ENCODE measurements around the gene GRID2.

GRID2 gene

DNA sequence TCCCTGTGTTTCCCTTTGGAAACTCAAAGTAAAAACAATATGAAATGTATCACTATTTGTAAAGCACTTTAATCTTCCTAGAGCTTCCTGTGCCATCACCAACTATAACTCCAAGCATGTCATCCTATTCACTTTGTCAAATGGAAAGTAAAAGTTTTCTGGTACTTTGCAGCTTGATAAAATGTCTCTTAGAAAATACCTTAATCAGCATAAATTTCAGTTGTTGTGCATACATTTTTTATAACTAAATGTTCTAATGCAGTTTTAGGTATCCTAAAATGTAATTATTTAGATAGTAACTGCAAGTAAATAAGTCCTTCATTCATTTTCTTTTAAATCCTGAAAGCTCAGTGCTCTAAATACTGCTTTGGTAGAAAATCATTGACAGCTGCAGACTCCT lies 558.7 kb downstream of the GRID2 start:
- H3K9me3 Mint-ChIP-seq: peaks cover 16% of the 10 kb centered on the region
- no peaks in the 10 kb centered on the region for H3K4me1 Mint-ChIP-seq
- H3K27me3 Mint-ChIP-seq: no peaks in the 10 kb centered on the region
- ATAC-seq (no peak), DNase-seq (no peak)
- no peak overlapping the region for H3K27ac Mint-ChIP-seq
- H3K36me3 Mint-ChIP-seq (ENCODE audit: low read depth): no peaks in the 10 kb centered on the region
- H3K4me3 Mint-ChIP-seq: no peak overlapping the region

DNA sequence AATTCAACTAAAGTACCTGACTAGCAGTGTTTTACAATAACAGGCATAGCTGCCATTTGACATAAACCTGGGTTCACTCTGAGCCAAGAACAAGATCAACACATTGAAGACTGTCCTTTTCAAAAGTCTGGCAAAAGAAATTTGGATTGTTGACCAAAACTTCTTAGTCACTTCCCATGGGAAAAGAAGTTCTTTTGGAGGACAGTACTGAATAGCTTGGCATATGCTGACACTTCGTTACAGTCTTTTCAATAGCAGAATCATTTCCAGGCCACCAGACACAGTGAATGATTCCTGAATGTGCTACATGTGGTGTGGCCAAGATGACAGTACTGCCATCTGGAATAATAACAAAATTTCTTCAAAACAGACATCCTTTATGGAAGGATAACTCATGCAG lies 560.3 kb downstream of the GRID2 start:
- ATAC-seq (no peak), DNase-seq (no peak)
- Mint-ChIP-seq H3K4me1 (no peaks in the 10 kb centered on the region), H3K27ac (no peak overlapping the region), H3K4me3 (no peak overlapping the region), H3K27me3 (no peaks in the 10 kb centered on the region), H3K36me3 (ENCODE audit: low read depth) (no peaks in the 10 kb centered on the region), H3K9me3 (peaks cover 17% of the 10 kb centered on the region)

DNA sequence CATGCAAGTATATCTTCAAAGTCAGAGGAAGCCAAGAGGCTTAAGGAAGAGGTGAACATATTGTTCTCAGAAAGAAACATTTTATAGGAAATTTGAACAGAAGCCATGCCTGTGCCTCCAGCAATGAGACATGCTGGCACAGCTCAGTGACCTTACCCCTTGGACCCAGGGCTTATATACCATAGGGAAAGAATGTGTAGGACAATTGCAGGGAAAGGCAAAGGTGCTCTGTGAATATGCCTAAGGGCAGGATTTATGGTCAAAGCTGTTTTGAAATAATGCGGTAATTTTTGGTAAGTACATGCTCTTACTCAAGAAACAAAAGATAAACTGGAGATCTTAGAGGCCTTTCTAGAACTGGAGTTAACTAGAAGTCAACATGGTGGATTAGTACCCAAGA lies 568.8 kb downstream of the GRID2 start:
- H3K4me3 Mint-ChIP-seq: no peak overlapping the region
- no peak overlapping the region for H3K27ac Mint-ChIP-seq
- peaks cover 5% of the 10 kb centered on the region for H3K9me3 Mint-ChIP-seq
- no peaks in the 10 kb centered on the region for H3K4me1 Mint-ChIP-seq
- H3K27me3 Mint-ChIP-seq: no peaks in the 10 kb centered on the region
- no peaks in the 10 kb centered on the region for H3K36me3 Mint-ChIP-seq (ENCODE audit: low read depth)
- DNase-seq: no peak
- no peak for ATAC-seq

DNA sequence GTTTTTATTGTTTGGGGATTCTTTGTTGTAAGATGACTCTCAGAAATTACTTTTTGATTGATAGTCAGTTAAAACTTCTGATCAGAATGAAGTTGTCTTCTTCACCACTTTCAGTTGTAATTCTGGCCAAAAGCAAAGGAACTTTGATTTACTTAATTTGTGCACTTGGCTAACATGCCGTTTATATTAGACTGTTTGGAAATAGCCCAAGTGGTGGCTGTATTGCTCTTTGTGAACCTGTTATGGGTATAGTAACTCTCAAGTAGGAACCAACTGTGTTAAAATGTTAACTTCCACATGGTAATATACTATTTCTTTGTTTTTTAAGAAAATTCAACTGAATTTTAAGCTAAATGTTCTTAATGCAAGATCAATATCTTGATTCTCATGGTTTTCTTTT lies 581.9 kb downstream of the GRID2 start:
- H3K9me3 Mint-ChIP-seq: peaks cover 5% of the 10 kb centered on the region
- no peak overlapping the region for H3K4me3 Mint-ChIP-seq
- ATAC-seq: no peak
- H3K4me1 Mint-ChIP-seq: no peaks in the 10 kb centered on the region
- H3K36me3 Mint-ChIP-seq (ENCODE audit: low read depth): no peaks in the 10 kb centered on the region
- no peak for DNase-seq
- H3K27me3 Mint-ChIP-seq: no peaks in the 10 kb centered on the region
- H3K27ac Mint-ChIP-seq: no peak overlapping the region

DNA sequence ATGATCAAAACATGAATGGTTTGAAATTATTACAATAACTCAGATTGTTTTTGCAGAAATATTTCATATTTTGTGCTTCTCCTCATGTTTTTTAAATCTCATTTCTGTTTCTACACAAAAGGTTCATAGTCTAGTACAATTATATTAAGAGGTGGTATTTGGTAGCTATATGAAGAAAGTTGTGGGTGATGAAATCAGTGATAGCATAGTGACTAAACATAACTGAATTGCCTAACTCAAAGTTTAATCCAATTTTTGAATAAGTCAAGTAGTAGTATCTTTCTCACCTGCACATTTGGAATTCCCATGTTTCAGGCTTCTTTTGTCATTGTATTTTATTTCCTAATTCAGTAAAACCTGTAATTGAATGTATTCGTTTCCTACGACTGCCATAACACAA lies 648.7 kb downstream of the GRID2 start:
- no peaks in the 10 kb centered on the region for H3K36me3 Mint-ChIP-seq (ENCODE audit: low read depth)
- DNase-seq (no peak), ATAC-seq (no peak)
- H3K27me3 Mint-ChIP-seq: no peaks in the 10 kb centered on the region
- peaks cover 6% of the 10 kb centered on the region for H3K9me3 Mint-ChIP-seq
- H3K4me1 Mint-ChIP-seq: no peaks in the 10 kb centered on the region
- no peak overlapping the region for H3K4me3 Mint-ChIP-seq
- no peak overlapping the region for H3K27ac Mint-ChIP-seq

DNA sequence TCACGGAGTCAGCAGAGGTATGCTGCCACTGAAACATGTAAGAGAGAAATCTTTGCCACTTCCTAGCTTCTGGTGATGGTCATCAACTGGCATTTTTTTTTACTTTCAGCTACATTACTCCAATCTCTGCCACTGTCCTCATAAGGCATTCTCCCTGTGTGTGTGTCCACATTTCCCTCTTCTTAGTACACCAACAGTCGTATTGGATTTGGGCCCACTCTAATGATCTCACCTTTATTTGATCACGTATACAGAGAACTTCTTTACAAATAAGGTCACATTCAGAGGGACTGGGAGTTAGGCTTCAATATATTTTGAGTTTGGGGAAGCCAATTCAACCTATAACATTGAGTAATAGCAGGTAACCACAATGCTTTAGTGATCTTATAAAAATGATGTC lies 649.1 kb downstream of the GRID2 start:
- Mint-ChIP-seq H3K9me3 (peaks cover 6% of the 10 kb centered on the region), H3K27ac (no peak overlapping the region), H3K27me3 (no peaks in the 10 kb centered on the region), H3K36me3 (ENCODE audit: low read depth) (no peaks in the 10 kb centered on the region), H3K4me3 (no peak overlapping the region), H3K4me1 (no peaks in the 10 kb centered on the region)
- DNase-seq (no peak), ATAC-seq (no peak)

DNA sequence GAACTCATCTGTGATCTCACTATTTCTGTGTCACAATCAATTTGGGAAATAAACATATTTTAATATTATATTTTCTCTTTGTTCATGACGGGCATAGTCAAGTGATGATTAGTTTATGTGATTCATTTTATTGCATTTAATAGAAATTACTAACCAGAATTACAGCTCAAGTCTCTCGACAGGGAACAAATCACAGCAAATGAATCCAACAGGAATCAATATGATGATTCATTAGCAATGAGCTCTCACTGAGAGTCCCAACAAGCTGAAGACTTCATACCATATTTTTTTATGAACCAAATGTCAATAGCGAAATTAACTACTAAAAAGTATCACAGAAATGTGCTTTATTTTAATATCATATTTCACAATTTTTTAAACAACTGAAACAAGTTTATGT lies 649.7 kb downstream of the GRID2 start:
- Mint-ChIP-seq H3K9me3 (peaks cover 11% of the 10 kb centered on the region), H3K4me3 (no peak overlapping the region), H3K27ac (no peak overlapping the region), H3K4me1 (no peaks in the 10 kb centered on the region), H3K27me3 (no peaks in the 10 kb centered on the region), H3K36me3 (ENCODE audit: low read depth) (no peaks in the 10 kb centered on the region)
- no peak for ATAC-seq
- no peak for DNase-seq

DNA sequence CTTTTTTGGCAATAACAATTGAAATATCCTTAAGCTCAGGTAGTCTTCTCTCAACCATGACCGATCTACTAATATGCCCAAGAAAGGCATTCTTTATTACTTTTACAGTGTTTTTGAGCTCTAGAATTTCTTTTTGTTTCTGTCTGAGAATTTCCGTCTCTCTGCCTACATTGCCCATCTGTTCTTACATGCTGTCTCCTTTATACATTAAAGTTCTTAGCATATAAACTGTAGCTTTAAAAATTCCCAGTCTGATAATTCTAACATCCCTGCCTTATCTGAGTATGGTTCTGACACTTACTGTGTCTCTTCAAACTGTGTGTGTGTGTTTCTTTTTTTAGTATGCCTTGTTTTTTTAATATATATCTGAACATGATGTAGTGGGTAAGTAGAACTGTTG lies 658.1 kb downstream of the GRID2 start:
- no peak for ATAC-seq
- Mint-ChIP-seq H3K36me3 (ENCODE audit: low read depth) (no peaks in the 10 kb centered on the region), H3K27ac (no peak overlapping the region), H3K4me1 (no peaks in the 10 kb centered on the region), H3K27me3 (no peaks in the 10 kb centered on the region), H3K9me3 (peaks cover 24% of the 10 kb centered on the region), H3K4me3 (no peak overlapping the region)
- DNase-seq: no peak

DNA sequence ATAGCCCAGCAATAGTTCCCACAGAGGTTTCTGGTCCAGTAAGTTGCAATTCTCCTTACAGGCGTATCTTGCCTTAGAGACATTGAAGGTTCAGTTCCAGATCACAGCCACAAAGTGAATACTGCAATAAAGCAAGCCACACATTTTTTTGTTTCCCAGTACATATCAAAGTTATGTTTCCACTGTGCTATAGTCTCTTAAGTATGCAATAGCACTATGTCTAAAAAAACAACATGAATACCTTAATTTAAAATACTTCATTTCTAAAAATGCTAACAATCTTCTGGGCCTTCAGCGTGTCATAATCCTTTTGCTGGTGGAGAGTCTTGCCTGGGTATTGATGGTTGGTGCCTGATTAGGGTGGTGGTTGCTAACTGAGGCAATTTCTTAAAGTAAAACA lies 659.1 kb downstream of the GRID2 start:
- Mint-ChIP-seq H3K4me3 (no peak overlapping the region), H3K9me3 (peaks cover 26% of the 10 kb centered on the region), H3K27ac (no peak overlapping the region), H3K4me1 (no peaks in the 10 kb centered on the region), H3K36me3 (ENCODE audit: low read depth) (no peaks in the 10 kb centered on the region), H3K27me3 (no peaks in the 10 kb centered on the region)
- DNase-seq: no peak
- ATAC-seq: no peak

DNA sequence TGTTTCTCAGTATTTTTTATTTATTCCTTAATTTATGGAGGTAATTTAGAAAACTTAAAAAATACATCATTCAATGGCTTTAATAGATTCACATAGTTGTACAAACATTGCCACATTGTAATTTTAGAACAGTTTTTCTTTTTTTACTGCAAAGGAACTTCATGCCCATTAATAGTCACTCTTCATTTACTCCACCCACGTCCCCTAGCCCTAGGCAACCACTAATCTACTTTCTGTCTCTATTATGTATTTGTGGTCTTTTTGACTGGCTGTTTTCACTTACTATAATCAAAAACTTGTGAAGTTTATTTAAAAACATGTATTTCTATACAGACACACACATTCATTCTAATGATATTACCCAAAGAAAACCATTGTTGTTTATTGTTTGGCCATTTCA lies 664.8 kb downstream of the GRID2 start:
- Mint-ChIP-seq H3K27me3 (no peaks in the 10 kb centered on the region), H3K27ac (no peak overlapping the region), H3K4me1 (no peaks in the 10 kb centered on the region), H3K36me3 (ENCODE audit: low read depth) (no peaks in the 10 kb centered on the region), H3K9me3 (peaks cover 9% of the 10 kb centered on the region), H3K4me3 (no peak overlapping the region)
- ATAC-seq: no peak
- DNase-seq: no peak

DNA sequence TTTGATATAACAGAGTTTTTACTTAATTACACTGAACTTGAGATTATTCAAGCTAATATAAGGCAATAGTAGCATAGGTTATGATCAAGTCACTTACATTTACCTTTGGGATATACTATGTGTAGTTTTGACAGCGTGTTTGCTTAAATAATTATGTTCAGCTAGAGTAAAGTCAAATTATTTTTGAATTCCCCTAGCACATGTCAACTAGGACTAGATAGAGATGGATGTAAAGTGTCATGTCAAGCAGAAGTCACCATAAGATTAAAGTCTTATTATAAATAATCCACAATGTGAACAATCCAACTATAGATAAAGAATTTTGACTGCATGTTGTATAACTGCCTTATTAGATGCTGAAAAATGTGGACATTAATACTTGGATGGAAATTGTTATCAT lies 665.2 kb downstream of the GRID2 start:
- no peak overlapping the region for H3K27ac Mint-ChIP-seq
- H3K4me3 Mint-ChIP-seq: no peak overlapping the region
- no peaks in the 10 kb centered on the region for H3K4me1 Mint-ChIP-seq
- H3K27me3 Mint-ChIP-seq: no peaks in the 10 kb centered on the region
- H3K9me3 Mint-ChIP-seq: peaks cover 9% of the 10 kb centered on the region
- no peaks in the 10 kb centered on the region for H3K36me3 Mint-ChIP-seq (ENCODE audit: low read depth)
- DNase-seq: no peak
- no peak for ATAC-seq

DNA sequence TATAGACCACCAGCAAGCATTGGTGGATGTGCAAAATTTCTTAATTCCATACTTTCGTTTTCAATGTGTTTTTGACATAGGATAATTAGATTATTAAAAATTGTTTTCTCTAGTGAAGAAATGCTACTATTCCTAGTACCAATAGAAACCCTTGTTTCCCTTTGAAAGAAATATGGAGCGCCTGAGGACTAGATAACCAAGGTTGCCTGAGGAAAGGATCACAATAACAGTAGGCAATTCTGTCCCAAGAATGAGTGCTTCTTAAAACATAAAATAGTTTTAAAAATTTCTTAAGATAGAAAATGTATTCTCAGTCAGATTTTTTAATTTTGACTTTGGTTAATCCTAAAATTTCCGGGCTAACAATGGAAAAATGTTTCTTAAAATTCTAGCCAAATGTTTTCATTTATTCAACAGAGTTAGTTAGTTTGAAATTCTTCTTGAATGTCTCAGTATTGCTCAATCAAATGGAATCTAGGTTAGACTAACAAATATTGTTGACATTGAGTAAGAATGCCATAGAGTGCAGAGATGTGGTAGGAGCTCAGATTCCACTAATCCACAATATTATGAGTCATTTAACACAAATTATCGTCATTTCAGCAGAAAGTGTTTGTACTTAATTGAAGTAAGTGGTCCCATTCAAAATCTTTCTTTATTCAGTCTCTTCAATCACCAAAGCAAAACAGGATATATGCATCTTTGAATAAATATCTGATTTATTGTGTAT lies 666.0 kb downstream of the GRID2 start:
- ATAC-seq: no peak
- Mint-ChIP-seq H3K4me3 (no peak overlapping the region), H3K4me1 (no peaks in the 10 kb centered on the region)

DNA sequence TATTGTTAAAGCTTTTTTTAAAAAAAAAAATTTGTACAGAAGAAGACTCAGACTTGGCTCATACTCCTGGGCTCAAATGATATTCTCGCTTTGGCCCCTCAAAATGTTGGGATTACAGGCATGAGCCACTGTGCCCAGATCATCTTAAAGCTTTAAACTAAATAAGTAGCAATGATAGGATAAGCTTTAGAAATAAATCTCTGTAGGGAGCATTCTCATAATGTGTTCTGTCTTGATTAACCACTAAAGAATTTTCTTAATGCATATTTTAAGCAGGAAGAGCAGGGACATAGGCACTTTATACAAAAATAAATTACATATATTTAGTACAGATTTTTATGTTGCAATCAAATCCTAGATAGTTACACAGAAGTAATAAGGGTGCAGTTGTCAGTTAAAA lies 667.2 kb downstream of the GRID2 start:
- DNase-seq: no peak
- Mint-ChIP-seq H3K27me3 (no peaks in the 10 kb centered on the region), H3K4me3 (no peak overlapping the region), H3K27ac (no peak overlapping the region), H3K4me1 (no peaks in the 10 kb centered on the region), H3K9me3 (peaks cover 4% of the 10 kb centered on the region), H3K36me3 (ENCODE audit: low read depth) (no peaks in the 10 kb centered on the region)
- ATAC-seq: no peak

More for the DNA sequence above, 666.0 kb downstream of the GRID2 start:
- Mint-ChIP-seq H3K27ac (no peak overlapping the region), H3K27me3 (no peaks in the 10 kb centered on the region), H3K9me3 (peaks cover 7% of the 10 kb centered on the region), H3K36me3 (ENCODE audit: low read depth) (no peaks in the 10 kb centered on the region)
- DNase-seq: no peak

DNA sequence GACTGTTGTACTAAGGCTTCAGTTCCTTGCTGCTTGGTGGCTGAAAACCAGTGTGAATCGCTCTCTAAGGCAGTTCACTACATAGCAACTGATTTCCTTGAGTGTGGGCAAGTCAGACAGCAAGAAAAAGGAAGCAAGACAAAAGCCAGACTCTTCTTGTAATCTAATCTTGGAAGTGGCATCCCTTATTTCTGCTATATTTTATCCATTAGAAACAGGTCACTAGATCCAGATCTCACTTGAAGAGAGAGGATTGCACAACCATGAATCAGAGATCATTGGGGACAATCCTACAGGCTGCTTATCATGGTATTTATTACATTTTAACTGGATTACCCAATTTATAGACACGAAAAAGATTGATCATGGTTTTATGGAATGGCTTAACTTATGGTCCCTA lies 684.5 kb downstream of the GRID2 start:
- Mint-ChIP-seq H3K4me1 (no peaks in the 10 kb centered on the region), H3K4me3 (no peak overlapping the region), H3K27me3 (no peaks in the 10 kb centered on the region), H3K36me3 (ENCODE audit: low read depth) (no peaks in the 10 kb centered on the region), H3K9me3 (peaks cover 3% of the 10 kb centered on the region), H3K27ac (no peak overlapping the region)
- ATAC-seq: no peak
- no peak for DNase-seq

DNA sequence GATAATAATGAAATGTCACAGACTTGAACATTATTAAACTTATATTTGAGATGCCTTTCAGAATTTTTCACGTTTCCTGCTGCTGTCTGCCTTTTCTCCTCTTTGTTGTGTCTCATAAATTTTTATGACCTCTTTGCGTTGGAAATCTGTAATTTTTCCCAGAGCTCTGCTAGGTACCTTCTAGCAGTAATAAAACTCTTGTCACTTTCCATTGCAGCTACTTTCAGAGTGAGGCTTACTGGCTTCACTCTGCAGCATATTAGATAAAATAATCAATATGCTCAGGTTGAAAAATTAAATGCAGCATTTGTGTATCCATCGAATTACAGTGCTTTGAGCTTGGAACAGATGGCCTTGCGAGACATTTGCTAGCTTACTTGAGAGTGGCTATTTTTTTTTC lies 689.0 kb downstream of the GRID2 start:
- Mint-ChIP-seq H3K27me3 (no peaks in the 10 kb centered on the region), H3K27ac (no peak overlapping the region), H3K4me1 (no peaks in the 10 kb centered on the region), H3K9me3 (peaks cover 4% of the 10 kb centered on the region), H3K36me3 (ENCODE audit: low read depth) (no peaks in the 10 kb centered on the region), H3K4me3 (no peak overlapping the region)
- ATAC-seq (no peak), DNase-seq (no peak)

DNA sequence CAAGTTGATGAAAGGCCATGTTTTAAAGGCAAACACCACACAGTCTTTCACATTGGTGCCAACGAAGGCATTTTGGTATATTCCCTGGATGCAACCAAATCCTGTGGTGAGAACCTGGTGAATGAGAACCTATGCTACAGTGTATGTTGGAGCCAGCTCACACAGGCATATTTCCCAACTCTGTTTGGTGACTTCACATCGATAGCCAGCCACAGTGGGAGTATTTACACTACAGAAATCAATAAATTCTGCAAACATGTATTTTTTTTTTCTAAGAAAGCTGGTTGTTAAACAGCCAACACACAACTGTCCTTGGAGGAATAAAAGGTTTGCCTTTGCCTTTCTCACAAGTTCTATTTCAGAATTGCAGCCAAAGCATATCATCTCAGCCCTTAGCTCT lies 691.0 kb downstream of the GRID2 start:
- DNase-seq (no peak), ATAC-seq (no peak)
- Mint-ChIP-seq H3K27me3 (no peaks in the 10 kb centered on the region), H3K27ac (no peak overlapping the region), H3K4me1 (no peaks in the 10 kb centered on the region), H3K4me3 (no peak overlapping the region), H3K36me3 (ENCODE audit: low read depth) (no peaks in the 10 kb centered on the region), H3K9me3 (peaks cover 4% of the 10 kb centered on the region)

Measured in activated naive CD8-positive, alpha-beta T cell treated with anti-CD3 and anti-CD28 coated beads, Interleukin-2, amount 50 U/mL, for 24 hours (primary cell).